HepG2 (cell line): ENCODE measurements around the gene GMPPA. TPM values are rescaled to one million over a fixed set of nuclear protein-coding genes. Genes with fewer than 3 reads are reported as not detected.

Experiments
- HDAC1 ChIP-seq: sonication (generic); formaldehyde crosslinking; IDR thresholded peaks from 2 replicates; pipeline ENCODE4 v1.5.1; 2020; ENCODE audit warnings: mild to moderate bottlenecking, missing genetic modification reagents
- HNF4A ChIP-seq: sonication (generic); formaldehyde crosslinking; IDR thresholded peaks from 2 replicates; pipeline ENCODE4 v1.4.0; 2020; ENCODE audit warnings: missing genetic modification reagents
- JARID2 ChIP-seq: sonication (generic); formaldehyde crosslinking; IDR thresholded peaks from 2 replicates; pipeline ENCODE4 v1.8.1; 2023; ENCODE audit warnings: missing genetic modification reagents, inconsistent platforms; ENCODE audit not compliant: insufficient replicate concordance
- KAT7 ChIP-seq: IDR thresholded peaks from 2 replicates; pipeline ENCODE4 v1.6.1; 2018; ENCODE audit warnings: borderline replicate concordance, missing compliant biosample characterization
- MED8 ChIP-seq: sonication (generic); formaldehyde crosslinking; IDR thresholded peaks from 2 replicates; pipeline ENCODE4 v1.8.1; 2023; ENCODE audit warnings: mild to moderate bottlenecking, missing genetic modification reagents; ENCODE audit not compliant: insufficient replicate concordance
- MIER2 ChIP-seq: IDR thresholded peaks from 2 replicates; pipeline ENCODE4 v1.6.1; 2016; ENCODE audit warnings: missing biosample characterization, missing genetic modification reagents
- MXI1 ChIP-seq: IDR thresholded peaks from 3 replicates; pipeline ENCODE4 v1.6.1; 2012; ENCODE audit warnings: low read depth, low read length, inconsistent platforms, borderline replicate concordance
- NCOR1 ChIP-seq: fragments of 200-600 bp; sonication (generic); IDR thresholded peaks from 2 replicates; pipeline ENCODE4 v1.7.0; 2017; ENCODE audit warnings: antibody characterized with exemption, low read length, borderline replicate concordance
- PRPF4 ChIP-seq: fragments of 200-400 bp; formaldehyde crosslinking; IDR thresholded peaks from 2 replicates; pipeline ENCODE4 v1.6.1; 2016; ENCODE audit warnings: low read length, low read depth; ENCODE audit not compliant: poor library complexity, severe bottlenecking
- RARA ChIP-seq: IDR thresholded peaks from 2 replicates; pipeline ENCODE4 v1.6.1; 2016; ENCODE audit warnings: missing genetic modification reagents, missing compliant biosample characterization
- STAG1 ChIP-seq: sonication (generic); formaldehyde crosslinking; IDR thresholded peaks from 2 replicates; pipeline ENCODE4 v1.4.0; 2020; ENCODE audit warnings: missing genetic modification reagents
- ZFP36L1 ChIP-seq: sonication (generic); formaldehyde crosslinking; IDR thresholded peaks from 2 replicates; pipeline ENCODE4 v1.8.0; 2022; ENCODE audit warnings: mild to moderate bottlenecking, missing genetic modification reagents, moderate library complexity
- ZFP37 ChIP-seq: sonication (generic); formaldehyde crosslinking; IDR thresholded peaks from 2 replicates; pipeline ENCODE4 v1.4.0; 2020; ENCODE audit warnings: missing genetic modification reagents, borderline replicate concordance
- ZHX1 ChIP-seq: sonication (generic); formaldehyde crosslinking; IDR thresholded peaks from 2 replicates; pipeline ENCODE4 v1.8.1; 2022; ENCODE audit warnings: low read depth, mild to moderate bottlenecking, missing genetic modification reagents
- polyA plus RNA-seq, 8 experiments: library from polyadenylated mRNA; depleted of rRNA in 3 of 8; stranded (reverse) in 7 of 8; unstranded in 1 of 8; fragments of >200 nt; fragmentation: Illumina TruSeq in 4 of 8; extraction: Trizol in 4 of 8; gene quantifications; 2 replicates each; pipeline versions ENCODE4 v1.2.1 to v1.2.3, GENCODE V29; 2011 to 2016; ENCODE audit warnings: low read depth in 4 of 8, missing spikeins in 1 of 8, mixed read lengths in 1 of 8; ENCODE audit not compliant: insufficient read depth in 1 of 8
- total RNA-seq, 5 experiments: library from RNA; depleted of rRNA; stranded (reverse); fragments of >200 nt; fragmentation: Illumina TruSeq; extraction: Trizol; gene quantifications; 2 replicates each; pipeline ENCODE4 v1.2.3, GENCODE V29; 2016; ENCODE audit warnings: low read depth in 1 of 5

GMPPA gene
- total and polyA plus RNA-seq, 2 of the 13 experiments (the other 11 are each of a cell fraction or from before 2014, with no cell fraction given) = 81.1 to 106 TPM

- TF ChIP-seq STAG1 (CRISPR knock-in tag) = no peak
- no peak for TF ChIP-seq RARA (CRISPR knock-in tag)
- no peak for TF ChIP-seq MXI1
- TF ChIP-seq HNF4A (CRISPR knock-in tag) = no peak
- TF ChIP-seq MED8 (CRISPR knock-in tag) = no peak
- TF ChIP-seq PRPF4 = no peak
- TF ChIP-seq HDAC1 (CRISPR knock-in tag) = no peak
- no peak for TF ChIP-seq MIER2 (CRISPR knock-in tag)
- 0 out of 2 replicates have a peak, but pooled peaks have one; percentile 35 for TF ChIP-seq ZFP36L1 (CRISPR knock-in tag)
- TF ChIP-seq KAT7 (CRISPR knock-in tag) = no peak
- TF ChIP-seq ZFP37 = no peak
- no peak for TF ChIP-seq NCOR1
- TF ChIP-seq ZHX1 (CRISPR knock-in tag) = peak; percentile 42; the same call in 1 of the 2 replicates
- no peak for TF ChIP-seq JARID2 (CRISPR knock-in tag)
Measured at GRCh38 chr2:219553463-219553963, 54.8 kb downstream of the GMPPA start (continued).
